HepG2 (cell line): ENCODE measurements around the gene GARS1. TPM values are rescaled to one million over a fixed set of nuclear protein-coding genes. Genes with fewer than 3 reads are reported as not detected.

Experiments
- BHLHE40 ChIP-seq: IDR thresholded peaks from 2 replicates; pipeline ENCODE4 v1.6.1; 2011; ENCODE audit warnings: low read length, improper control_type of control experiment
- BORCS8-MEF2B ChIP-seq: sonication (generic); formaldehyde crosslinking; IDR thresholded peaks from 2 replicates; pipeline ENCODE4 v1.8.0; 2022; ENCODE audit warnings: mild to moderate bottlenecking, missing genetic modification reagents
- ELF1 ChIP-seq: sonication (generic); formaldehyde crosslinking; IDR thresholded peaks from 2 replicates; pipeline ENCODE4 v1.4.0; 2020; ENCODE audit warnings: missing genetic modification reagents
- ELF4 ChIP-seq: sonication (generic); formaldehyde crosslinking; IDR thresholded peaks from 2 replicates; pipeline ENCODE4 v1.5.0; 2020; ENCODE audit warnings: missing genetic modification reagents, mild to moderate bottlenecking, moderate library complexity, borderline replicate concordance
- ETV6 ChIP-seq: sonication (generic); formaldehyde crosslinking; conservative IDR thresholded peaks from 2 replicates; pipeline ENCODE4 v1.4.0; 2020; ENCODE audit warnings: missing genetic modification reagents
- HBP1 ChIP-seq: IDR thresholded peaks from 2 replicates; pipeline ENCODE4 v1.6.1; 2016; ENCODE audit warnings: low read depth, control low read depth
- PRDM15 ChIP-seq: sonication (generic); formaldehyde crosslinking; IDR thresholded peaks from 2 replicates; pipeline ENCODE4 v1.4.0; 2020; ENCODE audit warnings: missing genetic modification reagents
- RXRA ChIP-seq: sonication (generic); formaldehyde crosslinking; IDR thresholded peaks from 2 replicates; pipeline ENCODE4 v1.5.1; 2020; ENCODE audit warnings: missing genetic modification reagents
- TAF15 ChIP-seq: fragments of 200-400 bp; formaldehyde crosslinking; IDR thresholded peaks from one replicate; pipeline ENCODE4 v1.6.1; 2018; ENCODE audit warnings: mild to moderate bottlenecking, low read depth, low read length; ENCODE audit not compliant: poor library complexity, severe bottlenecking
- TARDBP ChIP-seq: sonication (generic); formaldehyde crosslinking; IDR thresholded peaks from 2 replicates; pipeline ENCODE4 v1.8.0; 2022; ENCODE audit warnings: mild to moderate bottlenecking, missing genetic modification reagents
- ZBTB42 ChIP-seq: sonication (generic); formaldehyde crosslinking; IDR thresholded peaks from 2 replicates; pipeline ENCODE4 v1.5.0; 2020; ENCODE audit warnings: mild to moderate bottlenecking, missing genetic modification reagents
- ZFX ChIP-seq: sonication (generic); formaldehyde crosslinking; IDR thresholded peaks from 2 replicates; pipeline ENCODE4 v1.4.0; 2020; ENCODE audit warnings: mild to moderate bottlenecking, low read depth, missing genetic modification reagents, moderate library complexity
- ZNF224 ChIP-seq: sonication (generic); formaldehyde crosslinking; IDR thresholded peaks from 2 replicates; pipeline ENCODE4 v1.5.0; 2020; ENCODE audit warnings: mild to moderate bottlenecking, missing genetic modification reagents
- ZNF530 ChIP-seq: sonication (generic); formaldehyde crosslinking; IDR thresholded peaks from 2 replicates; pipeline ENCODE4 v1.5.0; 2020; ENCODE audit warnings: low read depth, mild to moderate bottlenecking, missing genetic modification reagents
- polyA plus RNA-seq, 8 experiments: library from polyadenylated mRNA; depleted of rRNA in 3 of 8; stranded (reverse) in 7 of 8; unstranded in 1 of 8; fragments of >200 nt; fragmentation: Illumina TruSeq in 4 of 8; extraction: Trizol in 4 of 8; gene quantifications; 2 replicates each; pipeline versions ENCODE4 v1.2.1 to v1.2.3, GENCODE V29; 2011 to 2016; ENCODE audit warnings: low read depth in 4 of 8, missing spikeins in 1 of 8, mixed read lengths in 1 of 8; ENCODE audit not compliant: insufficient read depth in 1 of 8
- total RNA-seq, 5 experiments: library from RNA; depleted of rRNA; stranded (reverse); fragments of >200 nt; fragmentation: Illumina TruSeq; extraction: Trizol; gene quantifications; 2 replicates each; pipeline ENCODE4 v1.2.3, GENCODE V29; 2016; ENCODE audit warnings: low read depth in 1 of 5
- TF ChIP-seq, protein P1 (sequence below): sonication (generic); formaldehyde crosslinking; IDR thresholded peaks from 2 replicates; pipeline ENCODE4 v1.4.0; 2020; ENCODE audit warnings: mild to moderate bottlenecking, missing genetic modification reagents
- TF ChIP-seq, protein P2 (sequence below): sonication (generic); formaldehyde crosslinking; IDR thresholded peaks from 2 replicates; pipeline ENCODE4 v1.8.1; 2023; ENCODE audit warnings: mild to moderate bottlenecking, missing genetic modification reagents

The GARS1 gene
- total and polyA plus RNA-seq, 2 of the 13 experiments (the other 11 are each of a cell fraction or from before 2014, with no cell fraction given): 140 to 460 TPM

DNA sequence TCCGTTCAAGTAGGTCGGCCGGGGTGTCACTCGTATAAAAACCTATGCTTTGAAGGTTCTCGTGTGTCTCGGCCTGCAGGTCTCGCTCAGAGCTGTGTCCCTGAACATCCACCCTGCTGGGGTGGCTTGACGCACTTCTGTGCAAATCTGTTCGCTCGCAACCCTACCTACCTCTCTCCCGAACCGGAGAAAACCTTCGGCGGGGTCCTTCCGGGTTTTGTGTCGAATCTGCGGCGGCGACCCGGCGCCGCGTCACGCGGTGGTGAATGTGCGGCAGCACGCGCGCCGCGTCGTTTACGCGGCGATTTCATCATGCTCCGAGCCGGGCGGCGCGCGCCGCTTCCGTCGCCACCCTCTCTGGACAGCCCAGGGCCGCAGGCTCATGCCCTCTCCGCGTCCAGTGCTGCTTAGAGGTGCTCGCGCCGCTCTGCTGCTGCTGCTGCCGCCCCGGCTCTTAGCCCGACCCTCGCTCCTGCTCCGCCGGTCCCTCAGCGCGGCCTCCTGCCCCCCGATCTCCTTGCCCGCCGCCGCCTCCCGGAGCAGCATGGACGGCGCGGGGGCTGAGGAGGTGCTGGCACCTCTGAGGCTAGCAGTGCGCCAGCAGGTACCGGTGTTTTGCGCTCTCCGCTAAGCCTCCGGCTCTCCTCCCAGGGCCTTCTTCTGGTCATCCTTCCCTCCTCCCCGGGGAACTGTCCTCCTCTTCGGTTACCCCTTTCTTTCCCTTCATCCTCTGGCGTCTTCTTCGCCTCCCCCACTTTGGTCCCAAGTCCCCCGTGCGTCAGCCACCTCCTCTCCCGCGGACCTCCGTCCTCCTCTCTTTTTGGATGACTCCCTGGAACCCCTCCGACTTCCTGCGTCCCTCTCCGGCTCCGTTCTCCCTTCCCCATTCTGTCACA, at the start of gene GARS1 (continued):
- TF ChIP-seq, protein P1, sequence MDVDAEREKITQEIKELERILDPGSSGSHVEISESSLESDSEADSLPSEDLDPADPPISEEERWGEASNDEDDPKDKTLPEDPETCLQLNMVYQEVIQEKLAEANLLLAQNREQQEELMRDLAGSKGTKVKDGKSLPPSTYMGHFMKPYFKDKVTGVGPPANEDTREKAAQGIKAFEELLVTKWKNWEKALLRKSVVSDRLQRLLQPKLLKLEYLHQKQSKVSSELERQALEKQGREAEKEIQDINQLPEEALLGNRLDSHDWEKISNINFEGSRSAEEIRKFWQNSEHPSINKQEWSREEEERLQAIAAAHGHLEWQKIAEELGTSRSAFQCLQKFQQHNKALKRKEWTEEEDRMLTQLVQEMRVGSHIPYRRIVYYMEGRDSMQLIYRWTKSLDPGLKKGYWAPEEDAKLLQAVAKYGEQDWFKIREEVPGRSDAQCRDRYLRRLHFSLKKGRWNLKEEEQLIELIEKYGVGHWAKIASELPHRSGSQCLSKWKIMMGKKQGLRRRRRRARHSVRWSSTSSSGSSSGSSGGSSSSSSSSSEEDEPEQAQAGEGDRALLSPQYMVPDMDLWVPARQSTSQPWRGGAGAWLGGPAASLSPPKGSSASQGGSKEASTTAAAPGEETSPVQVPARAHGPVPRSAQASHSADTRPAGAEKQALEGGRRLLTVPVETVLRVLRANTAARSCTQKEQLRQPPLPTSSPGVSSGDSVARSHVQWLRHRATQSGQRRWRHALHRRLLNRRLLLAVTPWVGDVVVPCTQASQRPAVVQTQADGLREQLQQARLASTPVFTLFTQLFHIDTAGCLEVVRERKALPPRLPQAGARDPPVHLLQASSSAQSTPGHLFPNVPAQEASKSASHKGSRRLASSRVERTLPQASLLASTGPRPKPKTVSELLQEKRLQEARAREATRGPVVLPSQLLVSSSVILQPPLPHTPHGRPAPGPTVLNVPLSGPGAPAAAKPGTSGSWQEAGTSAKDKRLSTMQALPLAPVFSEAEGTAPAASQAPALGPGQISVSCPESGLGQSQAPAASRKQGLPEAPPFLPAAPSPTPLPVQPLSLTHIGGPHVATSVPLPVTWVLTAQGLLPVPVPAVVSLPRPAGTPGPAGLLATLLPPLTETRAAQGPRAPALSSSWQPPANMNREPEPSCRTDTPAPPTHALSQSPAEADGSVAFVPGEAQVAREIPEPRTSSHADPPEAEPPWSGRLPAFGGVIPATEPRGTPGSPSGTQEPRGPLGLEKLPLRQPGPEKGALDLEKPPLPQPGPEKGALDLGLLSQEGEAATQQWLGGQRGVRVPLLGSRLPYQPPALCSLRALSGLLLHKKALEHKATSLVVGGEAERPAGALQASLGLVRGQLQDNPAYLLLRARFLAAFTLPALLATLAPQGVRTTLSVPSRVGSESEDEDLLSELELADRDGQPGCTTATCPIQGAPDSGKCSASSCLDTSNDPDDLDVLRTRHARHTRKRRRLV (CRISPR knock-in tag): 0 out of 2 replicates have a peak, but pooled peaks have one; percentile 26
- TF ChIP-seq ELF4 (CRISPR knock-in tag) (no peak; the same call in 1 of the 2 replicates), ELF1 (CRISPR knock-in tag) (peak; percentile 100), ZNF530 (CRISPR knock-in tag) (no peak), PRDM15 (CRISPR knock-in tag) (peak; percentile 82), RXRA (CRISPR knock-in tag) (peak; percentile 72), TARDBP (CRISPR knock-in tag) (peak; percentile 68), ETV6 (CRISPR knock-in tag) (peak; percentile 77; the same call in 1 of the 2 replicates), TAF15 (peak; percentile 40), HBP1 (CRISPR knock-in tag) (peak; percentile 94; the same call in 1 of the 2 replicates), ZNF224 (CRISPR knock-in tag) (peak; percentile 74; the same call in 1 of the 2 replicates), ZFX (CRISPR knock-in tag) (peak; percentile 46; the same call in 1 of the 2 replicates), BHLHE40 (peak; percentile 85), ZBTB42 (CRISPR knock-in tag) (no peak), BORCS8-MEF2B (peak; percentile 61; the same call in 1 of the 2 replicates)
- TF ChIP-seq, protein P2, sequence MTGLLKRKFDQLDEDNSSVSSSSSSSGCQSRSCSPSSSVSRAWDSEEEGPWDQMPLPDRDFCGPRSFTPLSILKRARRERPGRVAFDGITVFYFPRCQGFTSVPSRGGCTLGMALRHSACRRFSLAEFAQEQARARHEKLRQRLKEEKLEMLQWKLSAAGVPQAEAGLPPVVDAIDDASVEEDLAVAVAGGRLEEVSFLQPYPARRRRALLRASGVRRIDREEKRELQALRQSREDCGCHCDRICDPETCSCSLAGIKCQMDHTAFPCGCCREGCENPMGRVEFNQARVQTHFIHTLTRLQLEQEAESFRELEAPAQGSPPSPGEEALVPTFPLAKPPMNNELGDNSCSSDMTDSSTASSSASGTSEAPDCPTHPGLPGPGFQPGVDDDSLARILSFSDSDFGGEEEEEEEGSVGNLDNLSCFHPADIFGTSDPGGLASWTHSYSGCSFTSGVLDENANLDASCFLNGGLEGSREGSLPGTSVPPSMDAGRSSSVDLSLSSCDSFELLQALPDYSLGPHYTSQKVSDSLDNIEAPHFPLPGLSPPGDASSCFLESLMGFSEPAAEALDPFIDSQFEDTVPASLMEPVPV (CRISPR knock-in tag): no peak
